SK-N-DZ (cell line): ENCODE measurements around the gene SCO1. TPM values are rescaled to one million over a fixed set of nuclear protein-coding genes. Genes with fewer than 3 reads are reported as not detected.
"Not testable (repeated sequence)": the region's sequence is repeated elsewhere in the genome, so short reads cannot be mapped to it uniquely, and the experiment has no call there.

Source experiments
- DNase-seq: peaks from one replicate; pipeline ENCODE4 v3.0.0-alpha.2; 2015; ENCODE audit warnings: low spot score
- polyA plus RNA-seq, 2 experiments: library from polyadenylated mRNA; depleted of rRNA; stranded (reverse); fragments of >200 nt; gene quantifications; 2 replicates each; pipeline ENCODE4 v1.2.3, GENCODE V29; 2014

The SCO1 gene
- 41.5 and 45.3 TPM in 2 replicates for polyA plus RNA-seq (2014; cell fraction: cytosol; rRNA removed)
- polyA plus RNA-seq (2014; cell fraction: nucleus; rRNA removed) = 31.1 and 42.1 TPM in 2 replicates

DNA sequence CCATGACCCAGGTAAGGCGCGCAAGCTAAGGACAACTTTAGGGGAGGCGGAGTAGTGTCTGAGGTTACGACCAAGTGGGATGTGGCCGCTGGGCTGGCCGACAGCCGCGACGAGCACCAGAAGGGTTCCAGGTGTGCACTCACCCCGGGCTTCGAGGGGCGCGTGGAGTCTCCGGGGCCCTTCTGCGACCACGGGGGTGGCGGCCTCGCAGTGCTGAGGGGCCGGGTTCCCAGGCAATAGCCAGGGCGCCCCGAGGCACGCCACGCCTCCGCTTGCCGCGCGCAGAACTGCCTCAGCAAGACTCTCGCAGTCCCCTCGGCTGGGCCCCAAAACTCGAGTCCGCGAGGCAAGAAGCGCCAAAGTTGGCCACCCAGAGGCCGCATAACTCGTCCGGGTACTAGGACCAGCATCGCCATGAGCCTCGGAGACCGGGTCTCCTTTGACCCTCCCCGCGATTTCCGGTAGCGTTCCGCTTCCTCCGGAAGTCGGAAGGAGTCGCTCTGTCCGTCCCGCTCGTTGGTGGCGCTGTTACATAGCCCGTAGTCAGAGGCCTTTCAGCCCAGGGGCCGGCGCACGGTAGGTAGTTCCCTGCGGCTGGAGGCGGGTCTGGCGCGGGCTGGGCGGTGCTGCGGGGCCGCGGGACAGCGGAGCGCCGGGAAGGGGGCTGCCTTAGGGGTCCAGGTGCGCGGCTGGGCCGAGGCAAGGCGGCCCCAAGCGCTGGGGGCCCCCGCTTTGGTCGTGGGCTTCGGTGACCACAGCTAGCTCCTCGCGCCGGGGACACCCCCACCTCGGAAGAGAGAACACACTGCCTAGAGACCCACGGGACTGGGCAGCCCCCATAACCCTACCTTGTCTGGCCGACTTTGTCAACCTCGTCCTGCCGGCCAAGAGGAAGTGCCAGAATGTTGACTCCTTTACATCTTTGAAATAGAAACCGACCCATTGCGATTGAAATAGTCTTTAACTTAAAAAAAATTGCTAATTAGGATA is at the start of gene SCO1, which contains the start of gene ADPRM:
Gene SCO1, minus strand, starts transcription at position 442 of the 990 bp plus-strand sequence. Its CDS starts 26 bp downstream, at position 416.
Gene ADPRM, plus strand, starts transcription at position 503 of the 990 bp plus-strand sequence. CDS start 7,333 bp downstream, outside the sequence.
- DNase-seq = peak; percentile 95

DNA sequence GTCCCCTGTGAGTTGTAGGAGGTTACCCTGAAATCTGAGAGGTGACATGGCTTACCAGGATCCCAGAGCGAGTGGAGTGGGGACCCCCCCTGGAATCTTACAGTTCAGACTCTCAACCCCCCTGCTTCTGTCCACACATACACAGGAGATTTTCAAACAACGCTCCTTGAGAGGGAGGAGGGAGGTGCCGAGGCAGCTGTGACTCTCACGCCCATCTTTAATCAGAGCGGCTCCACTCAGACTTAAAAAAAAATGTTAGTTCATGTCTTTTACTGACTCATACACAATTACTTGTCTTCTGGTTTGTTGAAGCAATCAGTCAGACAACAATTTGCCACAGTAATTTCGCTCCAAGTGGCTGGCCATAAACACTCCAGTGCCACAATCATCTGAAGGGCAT is 47.9 kb upstream of the SCO1 start:
- no peak for DNase-seq

DNA sequence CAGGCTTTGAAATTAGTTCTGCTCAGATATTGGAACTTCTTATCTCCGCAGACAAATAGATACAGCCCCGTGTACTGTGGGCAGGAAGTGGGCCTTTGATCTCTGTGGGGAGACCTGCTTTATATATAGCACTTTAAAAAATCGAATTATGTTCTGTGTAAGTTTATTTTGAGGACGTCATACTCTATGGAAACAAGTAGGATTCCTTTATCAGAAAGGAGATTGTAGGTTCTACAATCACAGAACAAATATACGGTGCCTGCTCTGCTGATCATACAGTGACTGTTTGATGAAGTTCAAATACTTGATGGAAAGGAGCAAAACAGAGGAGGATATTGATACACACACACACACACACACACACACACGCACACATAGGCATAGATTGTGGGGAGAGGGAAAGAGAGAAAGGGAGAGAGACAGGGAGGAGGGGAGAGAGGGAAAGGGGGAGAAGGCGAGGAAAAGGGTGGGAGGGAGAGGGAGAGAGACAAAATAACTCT is 47.2 kb upstream of the SCO1 start:
- no peak for DNase-seq

DNA sequence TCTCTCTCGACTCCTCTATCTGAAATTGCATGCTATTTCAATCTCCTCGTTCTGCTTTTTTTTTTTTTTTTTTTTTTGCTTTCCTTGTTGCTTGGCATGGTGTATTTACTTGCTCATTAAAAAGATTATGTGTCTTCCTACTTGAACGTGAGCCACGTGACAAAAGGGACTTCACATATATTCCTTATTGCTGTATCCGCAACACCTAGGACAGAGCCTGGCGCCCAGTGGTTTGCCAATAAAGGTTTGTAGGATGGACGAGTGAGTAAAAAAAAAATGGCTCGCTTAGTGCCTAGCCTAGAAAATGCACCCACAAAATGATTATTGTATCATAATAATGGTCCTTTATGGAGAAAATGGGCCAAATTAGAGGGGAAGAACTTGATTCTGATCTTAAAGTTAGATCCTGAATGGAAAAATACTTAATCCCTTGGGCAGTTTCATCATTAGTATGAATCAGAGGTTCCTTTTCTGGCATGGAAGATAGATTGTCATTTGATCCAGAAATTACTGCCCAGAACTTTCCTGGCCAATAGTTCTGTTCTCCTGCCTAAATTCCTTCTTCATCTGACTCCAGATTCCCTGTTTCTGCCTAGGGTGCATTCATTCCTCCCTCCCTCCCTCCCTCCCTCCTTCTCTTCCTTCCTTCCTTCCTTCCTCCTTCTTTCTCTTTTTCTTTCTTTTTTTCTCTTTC is 46.1 kb upstream of the SCO1 start:
- DNase-seq = no peak

DNA sequence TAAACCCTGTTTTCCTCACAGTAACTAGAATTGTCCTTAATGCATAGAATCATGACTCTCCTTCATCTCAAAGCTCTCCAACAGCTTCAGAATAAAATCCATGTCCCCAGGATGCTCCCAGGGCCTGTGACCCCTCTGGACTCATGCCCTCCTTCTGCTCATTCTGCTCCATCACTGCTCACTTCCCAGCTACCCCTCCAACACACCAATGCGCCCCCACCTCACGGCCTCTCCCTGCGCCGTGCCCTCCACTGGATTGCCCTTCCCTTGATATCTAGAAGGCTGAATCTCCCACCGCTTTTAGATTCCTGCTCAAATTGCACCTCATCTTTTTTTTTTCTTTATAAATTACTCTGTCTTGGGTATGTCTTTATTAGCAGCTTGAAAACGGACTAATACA is 45.1 kb upstream of the SCO1 start:
- no peak for DNase-seq

DNA sequence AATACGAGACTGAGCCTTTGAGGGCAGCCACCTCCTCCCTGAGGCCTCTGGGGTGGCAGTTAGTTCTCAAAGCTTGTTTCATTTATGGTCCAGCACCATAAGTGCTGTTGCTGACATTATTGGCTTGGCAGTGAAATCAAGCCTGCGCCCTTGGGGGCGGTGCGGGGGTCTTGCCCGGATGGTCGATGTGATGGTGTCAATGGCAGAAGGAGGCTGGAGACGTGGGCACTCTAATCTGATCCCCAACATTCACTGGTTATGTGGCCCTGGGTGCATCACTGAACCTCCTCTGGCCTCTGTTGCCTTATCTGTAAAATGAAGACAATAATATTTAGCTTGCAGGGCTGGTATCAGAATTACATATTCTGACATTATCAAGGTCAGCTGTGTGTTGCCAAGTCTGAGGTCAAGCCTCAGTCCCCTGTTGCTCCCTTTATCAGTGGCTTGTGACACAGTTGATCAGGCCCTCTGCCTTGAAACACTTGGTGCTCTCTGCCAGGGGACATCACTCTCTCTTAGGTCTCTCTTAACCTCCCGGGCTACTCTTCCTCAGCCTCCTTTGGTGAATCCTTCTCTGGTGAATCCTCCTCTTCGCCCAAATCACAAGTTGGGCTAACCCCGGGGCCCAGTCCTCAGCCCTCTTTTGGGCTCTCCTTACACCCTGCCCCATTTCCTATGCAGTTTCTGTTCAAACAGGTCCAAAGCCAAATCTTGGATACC is 44.2 kb upstream of the SCO1 start:
- no peak for DNase-seq

DNA sequence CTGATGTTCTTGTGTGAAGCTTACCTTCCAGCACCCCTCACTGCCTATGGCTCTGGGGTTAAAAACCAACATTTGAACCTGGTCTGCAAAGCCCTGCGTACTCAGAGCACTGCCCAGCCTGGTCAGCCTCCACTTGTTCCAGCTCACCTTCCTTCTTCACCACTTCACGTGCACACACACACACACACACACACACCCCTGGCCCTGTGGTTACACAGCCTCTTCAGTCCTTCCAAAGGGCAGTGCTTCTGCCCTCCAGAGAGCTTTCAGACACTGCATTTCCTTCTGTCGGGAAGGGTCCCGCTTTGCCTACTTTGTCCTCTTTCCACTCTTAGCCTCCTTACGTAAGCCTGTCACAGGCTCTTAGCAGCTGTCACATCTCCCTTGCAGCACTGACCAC is 42.1 kb upstream of the SCO1 start:
- no peak for DNase-seq

DNA sequence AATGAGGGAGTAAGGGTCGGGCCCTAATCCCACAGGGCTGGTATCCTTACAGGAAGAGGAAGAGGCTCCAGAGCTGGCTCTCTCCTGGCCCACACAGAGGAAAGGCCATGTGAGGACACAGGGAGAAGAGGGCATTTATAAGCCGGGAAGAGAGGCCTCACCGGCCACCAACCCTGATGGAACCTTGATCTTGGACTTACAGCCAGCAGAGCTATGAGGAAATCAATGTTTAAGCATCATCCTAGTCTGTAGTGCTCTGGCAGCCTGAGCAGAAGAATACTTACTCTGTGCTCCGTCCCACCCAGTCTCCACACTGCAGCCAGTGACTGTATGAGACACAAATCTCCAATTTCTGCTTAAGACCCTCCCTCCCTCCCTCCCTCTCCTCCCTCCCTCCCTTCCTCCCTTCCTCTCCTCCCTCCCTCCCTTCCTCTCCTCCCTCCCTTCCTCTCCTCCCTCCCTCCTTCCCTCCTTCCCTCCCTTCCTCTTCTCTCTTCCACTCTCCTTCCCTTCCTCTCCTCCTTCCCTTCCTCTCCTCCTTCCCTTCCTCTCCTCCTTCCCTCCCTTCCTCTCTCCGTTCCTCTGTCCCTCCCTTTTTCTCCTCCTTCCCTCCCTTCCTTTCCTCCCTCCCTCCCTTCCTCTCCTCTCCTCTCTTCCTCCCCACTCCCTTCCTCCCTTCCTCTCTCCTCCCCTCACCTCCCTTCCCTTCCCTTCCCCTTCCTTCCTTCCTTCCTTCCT is 41.4 kb upstream of the SCO1 start:
- DNase-seq = no peak

DNA sequence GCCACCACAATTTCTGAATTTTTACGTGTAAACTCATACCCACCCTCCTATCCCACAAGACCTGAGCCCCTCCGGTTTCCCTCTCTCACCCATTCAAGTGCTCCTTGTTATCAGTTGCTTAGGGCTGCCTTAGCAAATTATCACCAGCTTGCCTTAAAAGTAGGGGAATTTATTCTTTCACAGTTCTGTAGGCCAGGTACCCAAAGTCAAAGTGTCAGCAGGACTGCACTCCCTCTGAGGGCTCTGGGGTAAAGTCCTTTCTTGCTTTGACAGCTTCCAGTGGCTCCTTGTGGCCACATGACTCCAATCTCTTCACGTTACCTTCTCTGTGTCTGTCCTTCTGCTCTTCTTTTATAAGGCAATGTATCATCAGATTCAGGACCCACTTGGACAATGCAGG is 40.4 kb upstream of the SCO1 start:
- no peak for DNase-seq

DNA sequence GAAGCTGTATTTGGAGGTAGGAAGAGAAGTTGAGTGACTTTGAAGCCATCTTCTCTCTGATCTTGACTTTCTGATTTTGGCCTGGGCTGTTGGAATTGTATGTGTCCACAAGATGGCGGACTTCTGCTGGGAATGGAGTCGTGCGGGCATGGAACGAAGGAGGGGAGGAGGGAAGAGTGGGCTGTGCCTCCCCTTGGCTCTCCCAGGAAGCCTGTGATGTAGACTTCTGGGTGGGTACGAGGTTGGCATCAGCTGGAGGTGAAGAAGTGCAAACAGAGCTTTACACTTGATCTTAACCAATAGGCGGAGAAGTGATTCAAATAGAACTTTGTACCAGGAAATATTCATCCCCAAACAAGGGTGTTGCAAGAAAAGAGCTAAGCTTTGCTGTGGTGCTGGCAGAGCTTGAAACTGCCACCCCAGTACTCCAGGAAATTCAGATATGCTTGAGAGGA is 39.9 kb upstream of the SCO1 start:
- peak; percentile 62 for DNase-seq

DNA sequence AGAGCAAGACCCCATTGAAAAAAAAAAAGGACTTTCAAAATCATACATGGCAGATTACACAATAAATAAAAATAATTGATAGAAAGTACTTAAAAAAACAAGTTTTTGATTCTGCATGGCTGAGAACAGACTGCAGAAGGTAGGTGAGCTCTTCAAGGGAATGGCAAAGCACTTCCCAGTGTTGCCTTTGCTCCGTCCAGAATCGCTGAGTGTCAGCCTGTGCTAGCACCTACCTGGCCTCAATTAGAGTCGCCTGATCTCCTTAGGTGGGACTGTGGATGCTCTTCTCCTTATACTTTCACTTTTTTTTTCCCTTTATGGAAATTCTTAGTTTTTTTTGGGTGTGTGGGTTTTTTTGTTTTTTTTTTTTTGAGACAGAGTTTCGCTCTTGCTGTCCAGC is 38.5 kb upstream of the SCO1 start:
- DNase-seq = no peak

DNA sequence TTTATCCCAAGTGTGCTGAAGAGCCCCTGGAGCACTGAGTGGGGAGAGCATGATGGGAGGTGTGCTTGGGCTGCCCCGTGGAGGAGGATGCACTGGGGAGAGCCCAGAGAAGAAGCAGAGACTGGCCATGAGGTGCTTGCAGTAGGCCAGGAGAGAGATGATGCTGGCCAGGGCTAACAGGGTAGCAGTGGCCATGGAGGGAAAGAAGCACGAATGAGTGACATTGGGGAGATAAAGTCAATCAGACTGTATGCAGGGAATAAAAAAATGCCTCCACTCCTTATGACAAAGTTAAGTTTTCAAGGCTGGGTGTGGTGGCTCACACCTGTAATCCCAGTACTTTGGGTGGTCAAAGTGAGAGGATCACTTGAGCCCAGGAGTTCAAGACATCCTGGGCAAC is 37.9 kb upstream of the SCO1 start:
- DNase-seq = no peak

DNA sequence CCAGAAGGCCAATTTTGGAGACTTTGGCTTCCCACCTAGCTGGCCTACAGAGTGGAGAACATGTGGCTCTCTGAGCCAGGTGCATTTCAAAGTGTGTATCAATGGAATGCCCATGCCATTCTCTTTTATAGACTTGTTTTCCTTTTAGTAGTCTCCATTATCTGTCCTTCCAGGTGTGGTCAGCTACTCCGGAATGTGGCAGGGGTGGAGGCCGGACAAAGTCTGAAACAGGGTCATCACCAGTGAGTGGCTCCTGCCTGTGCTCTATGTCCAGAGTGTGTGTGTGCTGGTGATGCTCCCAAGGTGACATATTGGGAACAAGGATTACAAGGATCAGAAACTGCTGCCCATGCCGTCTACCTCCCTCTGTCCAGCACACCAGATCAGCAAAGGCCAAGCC is 36.3 kb upstream of the SCO1 start:
- no peak for DNase-seq

DNA sequence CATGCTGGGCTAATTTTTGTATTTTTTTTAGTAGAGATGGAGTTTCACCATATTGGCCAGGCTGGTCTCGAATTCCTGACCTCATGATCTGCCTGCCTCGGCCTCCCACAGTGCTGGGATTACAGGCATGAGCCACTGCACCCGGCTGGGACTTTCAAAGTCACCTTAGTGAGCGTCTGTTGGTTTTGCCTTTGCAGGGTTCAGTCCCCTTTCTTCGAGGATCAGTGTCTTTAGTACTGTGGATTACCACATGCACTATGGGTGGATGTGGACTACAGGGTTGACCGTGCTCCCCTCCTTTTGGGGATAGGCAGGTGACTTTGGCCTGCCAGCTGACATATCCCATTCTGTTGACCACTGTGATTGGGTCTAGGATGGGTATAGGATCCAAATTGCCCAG is 34.8 kb upstream of the SCO1 start:
- not testable (repeated sequence) for DNase-seq

DNA sequence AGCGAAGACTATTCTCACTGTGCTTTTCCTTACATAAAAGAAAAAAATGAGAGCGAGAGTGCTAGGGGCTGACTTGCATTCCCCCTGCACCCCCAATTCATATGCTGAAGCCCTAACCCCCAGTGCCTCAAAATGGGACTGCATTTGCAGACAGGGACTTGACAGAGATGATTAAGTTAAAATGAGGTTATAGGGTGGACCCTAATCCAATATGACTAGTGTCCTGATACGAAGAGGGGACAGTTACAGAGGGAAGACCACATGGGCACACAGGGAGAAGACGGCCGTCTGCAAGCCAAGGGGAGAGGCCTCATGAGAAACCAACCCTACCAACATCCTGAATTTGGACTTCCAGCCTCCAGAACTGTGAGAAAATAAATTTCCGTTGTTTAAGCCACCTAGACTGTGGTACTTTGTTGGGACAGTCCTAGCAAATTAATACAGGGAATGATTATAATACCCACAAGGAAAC is 34.1 kb upstream of the SCO1 start:
- DNase-seq = no peak

DNA sequence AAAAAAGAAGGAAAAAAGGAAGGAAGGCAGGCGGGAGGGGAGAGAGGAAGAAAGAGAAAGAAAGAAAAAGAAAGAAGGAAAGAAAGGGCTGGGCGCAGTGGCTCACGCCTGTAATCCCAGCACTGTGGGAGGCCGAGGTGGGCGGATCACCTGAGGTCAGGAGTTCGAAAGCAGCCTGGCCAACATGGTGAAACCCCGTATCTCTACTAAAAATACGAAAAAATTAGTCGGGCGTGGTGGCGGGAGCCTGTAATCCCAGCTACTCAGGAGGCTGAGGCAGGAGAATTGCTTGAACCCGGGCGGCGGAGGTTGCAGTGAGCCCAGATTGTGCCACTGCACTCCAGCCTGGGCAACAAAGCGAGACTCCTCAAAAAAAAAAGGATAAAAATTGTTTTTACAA is 32.9 kb upstream of the SCO1 start:
- DNase-seq = not testable (repeated sequence)

DNA sequence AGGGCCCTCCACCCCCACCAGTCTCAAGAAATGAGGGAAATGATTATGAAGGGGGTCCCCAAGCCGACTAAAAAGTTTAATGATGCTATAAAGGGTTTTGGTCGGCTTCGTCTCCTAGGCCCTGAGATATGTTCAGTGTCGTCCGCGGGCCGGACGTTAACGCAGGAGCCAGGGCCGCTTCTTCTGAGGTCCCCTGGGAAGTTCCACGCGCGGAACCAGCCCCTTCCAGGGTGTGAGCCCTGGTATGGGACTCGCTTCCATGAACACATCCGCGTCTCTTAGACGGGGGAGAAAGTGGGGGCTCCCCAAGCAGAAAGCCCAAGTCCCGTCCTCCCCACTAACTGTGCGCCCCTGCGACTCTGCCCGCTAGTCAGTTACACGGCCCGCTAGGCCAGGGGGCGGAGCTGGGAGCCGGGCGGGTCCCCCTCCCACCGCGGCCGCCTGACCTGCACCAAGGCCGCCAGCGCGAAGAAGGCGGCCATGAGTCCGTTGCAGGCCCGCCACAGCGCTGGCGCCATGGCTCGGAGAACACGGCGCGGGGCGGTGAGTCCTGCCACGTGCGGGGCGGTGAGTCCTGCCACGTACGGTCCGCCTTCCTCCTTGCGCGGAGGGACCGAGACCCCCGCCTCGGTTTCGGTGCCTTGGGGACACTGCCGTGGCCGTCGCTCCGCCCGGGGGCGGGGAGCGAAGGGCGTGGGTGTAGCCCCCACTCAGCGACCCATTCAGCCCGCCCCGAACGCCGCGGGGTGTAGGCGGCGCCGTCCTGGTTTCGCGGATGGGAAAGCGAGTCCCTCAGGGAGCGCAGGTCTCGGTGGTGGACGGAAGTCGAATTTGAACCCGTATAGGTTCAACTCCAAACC is 32.2 kb upstream of the SCO1 start, which contains the start of gene TMEM220:
Gene TMEM220, minus strand, starts transcription at position 690 of the 860 bp plus-strand sequence. Its CDS starts 172 bp downstream, at position 518.
- DNase-seq = peak; percentile 67

DNA sequence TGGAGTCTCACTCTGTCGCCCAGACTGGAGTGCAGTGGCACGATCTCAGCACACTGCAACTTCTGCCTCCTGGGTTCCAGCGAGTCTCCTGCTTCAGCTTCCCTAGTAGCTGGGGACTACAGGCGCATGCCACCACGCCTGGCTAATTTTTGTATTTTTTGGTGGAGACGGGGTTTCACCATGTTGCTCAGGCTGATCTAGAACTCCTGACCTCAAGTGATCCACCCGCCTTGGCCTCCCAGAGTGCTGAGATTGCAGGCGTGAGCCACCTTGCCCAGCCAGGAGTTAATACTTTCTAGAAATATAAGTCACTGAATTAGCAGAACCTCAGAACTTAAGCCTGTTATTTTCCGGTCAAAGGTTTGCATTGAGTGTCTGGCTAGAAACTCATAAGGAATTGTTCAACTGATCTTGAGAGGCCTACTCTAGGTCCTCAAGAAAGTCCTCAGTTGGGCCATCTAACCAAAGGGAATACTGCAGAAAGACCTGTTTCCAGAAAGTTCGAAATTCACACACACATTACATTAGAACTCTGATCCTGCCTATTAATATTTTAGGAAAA is 31.1 kb upstream of the SCO1 start:
- DNase-seq = no peak

DNA sequence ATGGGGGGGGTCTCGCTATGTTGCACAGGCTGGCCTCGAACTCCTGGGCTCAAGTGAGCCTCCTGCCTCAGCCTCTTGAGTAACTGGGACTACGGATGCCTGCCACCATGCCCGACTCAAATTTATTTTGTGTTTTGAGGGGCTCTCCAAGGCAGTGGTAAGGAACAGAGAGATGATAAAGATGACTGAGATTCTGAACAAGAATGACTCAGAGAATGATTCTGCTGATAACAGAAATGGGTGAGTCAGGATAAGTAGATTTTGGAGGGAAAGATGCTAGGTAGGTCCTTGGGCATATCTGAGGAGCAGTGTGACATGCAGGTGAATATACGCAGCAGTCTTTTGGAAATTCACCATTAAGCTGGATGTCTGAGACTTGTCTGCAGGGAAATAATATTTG is 29.9 kb upstream of the SCO1 start:
- no peak for DNase-seq
